ENCODE measurements around the gene CPXM2. TPM values are rescaled to one million over a fixed set of nuclear protein-coding genes. Genes with fewer than 3 reads are reported as not detected.

The CPXM2 gene
- total and polyA plus RNA-seq, 4 donors = 0.05 to 0.92 (median 0.44) TPM

GRCh38 chr10:123717336-123717735 is 174.3 kb downstream of the CPXM2 start:
- no peaks in the 10 kb centered on the region for H3K36me3 ChIP-seq (ENCODE audit: control insufficient read depth in 4 of 4, insufficient read depth in 3 of 4, low read depth in 1 of 4, low read length in 3 of 4)
- H3K4me1 ChIP-seq (ENCODE audit: control insufficient read depth in 4 of 4, insufficient read depth in 4 of 4, low read length in 3 of 4) = no peaks in the 10 kb centered on the region
- H3K9me3 ChIP-seq (ENCODE audit: control insufficient read depth in 4 of 4, low read length in 3 of 4) = peaks cover 0 to 7% (median 1%) of the 10 kb centered on the region in 4 donors
- H3K27ac ChIP-seq (ENCODE audit: low read depth in 1 of 2, low read length in 2 of 2) = no peak overlapping the region
- no peak for DNase-seq (ENCODE audit: low spot score)
- H3K4me3 ChIP-seq (ENCODE audit: low read depth in 1 of 3, low read length in 3 of 3) = no peak overlapping the region
- 85% methylated on average over 4 of the region's 4 CpGs for WGBS
- TF ChIP-seq RAD21 (IDR thresholded peaks at IDR 0.05) (no peak), GABPA (IDR thresholded peaks at IDR 0.05 in 1 of 2, conservative IDR thresholded peaks at IDR 0.05 in 1 of 2) (no peak)
- no peak overlapping the region for H3K9ac ChIP-seq (ENCODE audit: low read depth in 1 of 2, low read length in 2 of 2)
- peaks cover 0 to 15% (median 0%) of the 10 kb centered on the region in 4 donors for H3K27me3 ChIP-seq (ENCODE audit: control insufficient read depth in 4 of 4, insufficient read depth in 4 of 4, low read length in 3 of 4)

DNA sequence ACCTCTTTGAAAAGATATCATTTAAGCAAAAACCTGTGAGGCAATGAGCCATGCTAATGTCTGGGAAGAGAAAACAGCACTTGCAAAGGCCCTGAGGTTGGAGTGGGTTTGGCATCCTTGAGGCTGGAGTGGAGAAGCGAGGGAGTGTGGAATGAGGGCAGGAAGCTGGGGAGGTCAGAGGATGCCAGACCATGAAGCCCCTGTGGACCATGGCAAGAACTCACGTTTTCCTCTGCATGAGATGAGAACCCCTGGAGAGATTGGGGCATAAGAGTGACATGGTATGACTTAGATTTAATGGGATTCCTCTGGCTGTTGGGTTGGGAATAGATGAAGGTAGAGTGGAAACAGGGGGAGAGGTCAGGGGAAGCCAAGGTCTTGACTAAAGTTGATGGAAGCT is 176.1 kb downstream of the CPXM2 start:
- Histone ChIP-seq H3K4me3 (ENCODE audit: low read depth in 1 of 3, low read length in 3 of 3) (no peak overlapping the region), H3K27me3 (ENCODE audit: control insufficient read depth in 4 of 4, insufficient read depth in 4 of 4, low read length in 3 of 4) (peaks cover 0 to 10% (median 0%) of the 10 kb centered on the region in 4 donors), H3K4me1 (ENCODE audit: control insufficient read depth in 4 of 4, insufficient read depth in 4 of 4, low read length in 3 of 4) (no peaks in the 10 kb centered on the region), H3K27ac (ENCODE audit: low read depth in 1 of 2, low read length in 2 of 2) (no peak overlapping the region), H3K36me3 (ENCODE audit: control insufficient read depth in 4 of 4, insufficient read depth in 3 of 4, low read depth in 1 of 4, low read length in 3 of 4) (no peaks in the 10 kb centered on the region), H3K9me3 (ENCODE audit: control insufficient read depth in 4 of 4, low read length in 3 of 4) (peaks cover 0 to 7% (median 1%) of the 10 kb centered on the region in 4 donors), H3K9ac (ENCODE audit: low read depth in 1 of 2, low read length in 2 of 2) (no peak overlapping the region)
- no peak for DNase-seq (ENCODE audit: low spot score)
- WGBS = 54% methylated on average over 2 of the region's 2 CpGs
- TF ChIP-seq RXRA (IDR thresholded peaks at IDR 0.05) (no peak), RAD21 (IDR thresholded peaks at IDR 0.05) (no peak), JUND (IDR thresholded peaks at IDR 0.05) (no peak), FOXA1 (IDR thresholded peaks at IDR 0.05) (no peak), GABPA (IDR thresholded peaks at IDR 0.05 in 1 of 2, conservative IDR thresholded peaks at IDR 0.05 in 1 of 2) (no peak), ZBTB33 (IDR thresholded peaks at IDR 0.05) (no peak), SP1 (IDR thresholded peaks at IDR 0.05) (no peak), FOXA2 (IDR thresholded peaks at IDR 0.05) (no peak), YY1 (IDR thresholded peaks at IDR 0.05) (no peak)
- TF ChIP-seq, protein P1, sequence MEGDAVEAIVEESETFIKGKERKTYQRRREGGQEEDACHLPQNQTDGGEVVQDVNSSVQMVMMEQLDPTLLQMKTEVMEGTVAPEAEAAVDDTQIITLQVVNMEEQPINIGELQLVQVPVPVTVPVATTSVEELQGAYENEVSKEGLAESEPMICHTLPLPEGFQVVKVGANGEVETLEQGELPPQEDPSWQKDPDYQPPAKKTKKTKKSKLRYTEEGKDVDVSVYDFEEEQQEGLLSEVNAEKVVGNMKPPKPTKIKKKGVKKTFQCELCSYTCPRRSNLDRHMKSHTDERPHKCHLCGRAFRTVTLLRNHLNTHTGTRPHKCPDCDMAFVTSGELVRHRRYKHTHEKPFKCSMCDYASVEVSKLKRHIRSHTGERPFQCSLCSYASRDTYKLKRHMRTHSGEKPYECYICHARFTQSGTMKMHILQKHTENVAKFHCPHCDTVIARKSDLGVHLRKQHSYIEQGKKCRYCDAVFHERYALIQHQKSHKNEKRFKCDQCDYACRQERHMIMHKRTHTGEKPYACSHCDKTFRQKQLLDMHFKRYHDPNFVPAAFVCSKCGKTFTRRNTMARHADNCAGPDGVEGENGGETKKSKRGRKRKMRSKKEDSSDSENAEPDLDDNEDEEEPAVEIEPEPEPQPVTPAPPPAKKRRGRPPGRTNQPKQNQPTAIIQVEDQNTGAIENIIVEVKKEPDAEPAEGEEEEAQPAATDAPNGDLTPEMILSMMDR (IDR thresholded peaks at IDR 0.05; ENCODE audit: low read depth, low read length, missing input control) = no peak

DNA sequence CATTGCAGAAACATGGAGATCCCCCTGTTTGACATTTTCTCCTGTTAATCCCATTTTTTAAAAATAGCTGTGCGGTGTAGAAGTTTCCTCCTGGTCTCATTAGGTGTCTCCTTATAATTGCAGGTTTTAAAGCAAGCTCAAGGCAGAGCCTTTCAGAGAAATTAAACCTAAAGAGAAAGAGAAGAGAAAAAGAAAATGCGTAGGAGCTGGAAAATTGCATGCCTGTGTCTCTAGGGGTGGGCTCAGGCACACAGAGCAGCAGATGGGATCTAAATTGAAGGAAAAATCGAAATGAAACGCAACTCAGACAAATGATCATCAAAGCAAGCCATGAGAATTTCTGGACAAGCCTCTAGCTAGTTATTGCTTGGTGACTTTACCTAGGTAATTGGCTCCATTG is 185.4 kb downstream of the CPXM2 start:
- H3K9ac ChIP-seq (ENCODE audit: low read depth in 1 of 2, low read length in 2 of 2) = no peak overlapping the region
- no peaks in the 10 kb centered on the region for H3K9me3 ChIP-seq (ENCODE audit: control insufficient read depth in 4 of 4, low read length in 3 of 4)
- TF ChIP-seq, protein P1 (IDR thresholded peaks at IDR 0.05; ENCODE audit: low read depth, low read length, missing input control) = no peak
- TF ChIP-seq ZBTB33 (IDR thresholded peaks at IDR 0.05) (no peak), JUND (IDR thresholded peaks at IDR 0.05) (no peak), HNF4A (conservative IDR thresholded peaks at IDR 0.05) (no peak), RXRA (IDR thresholded peaks at IDR 0.05) (no peak), RAD21 (IDR thresholded peaks at IDR 0.05) (no peak), REST (IDR thresholded peaks at IDR 0.05) (no peak), TAF1 (conservative IDR thresholded peaks at IDR 0.05) (no peak), GABPA (IDR thresholded peaks at IDR 0.05 in 1 of 2, conservative IDR thresholded peaks at IDR 0.05 in 1 of 2) (no peak)
- H3K4me3 ChIP-seq (ENCODE audit: low read depth in 1 of 3, low read length in 3 of 3) = no peak overlapping the region
- H3K4me1 ChIP-seq (ENCODE audit: control insufficient read depth in 4 of 4, insufficient read depth in 4 of 4, low read length in 3 of 4) = no peaks in the 10 kb centered on the region
- no peaks in the 10 kb centered on the region for H3K36me3 ChIP-seq (ENCODE audit: control insufficient read depth in 4 of 4, insufficient read depth in 3 of 4, low read depth in 1 of 4, low read length in 3 of 4)
- WGBS = 66% methylated on average over 4 of the region's 4 CpGs
- H3K27ac ChIP-seq (ENCODE audit: low read depth in 1 of 2, low read length in 2 of 2) = no peak overlapping the region
- no peak for DNase-seq (ENCODE audit: low spot score)
- peaks cover 0 to 6% (median 3%) of the 10 kb centered on the region in 4 donors for H3K27me3 ChIP-seq (ENCODE audit: control insufficient read depth in 4 of 4, insufficient read depth in 4 of 4, low read length in 3 of 4)
